GM23248 (cell line): ENCODE measurements around the gene TANGO6. TPM values are rescaled to one million over a fixed set of nuclear protein-coding genes. Genes with fewer than 3 reads are reported as not detected.

Experiments
- DNase-seq: peaks from one replicate; pipeline ENCODE4 v3.0.0-alpha.2; 2015
- H2AFZ ChIP-seq: fragments of 200-600 bp; sonication (generic); 2 replicates; pipeline ENCODE4 v1.6.1; 2016; ENCODE audit warnings: antibody characterized with exemption
- H3F3A ChIP-seq: fragments of 200-600 bp; sonication (generic); 2 replicates; pipeline ENCODE4 v1.6.1; 2016; ENCODE audit warnings: mild to moderate bottlenecking, antibody characterized with exemption, mixed run types; ENCODE audit not compliant: insufficient read depth
- H3K27ac ChIP-seq: fragments of 200-600 bp; sonication (generic); 2 replicates; pipeline ENCODE4 v1.5.1; 2016; ENCODE audit warnings: mild to moderate bottlenecking
- H3K27me3 ChIP-seq: fragments of 200-600 bp; sonication (generic); replicated peaks from 2 replicates; pipeline ENCODE4 v1.6.1; 2016; ENCODE audit warnings: mild to moderate bottlenecking; ENCODE audit not compliant: insufficient read depth
- H3K36me3 ChIP-seq: fragments of 200-600 bp; sonication (generic); 2 replicates; pipeline ENCODE4 v1.6.1; 2016; ENCODE audit warnings: low read depth, mild to moderate bottlenecking
- H3K4me1 ChIP-seq: fragments of 200-600 bp; sonication (generic); 2 replicates; pipeline ENCODE4 v1.6.1; 2016; ENCODE audit warnings: mild to moderate bottlenecking; ENCODE audit not compliant: insufficient read depth
- H3K4me2 ChIP-seq: fragments of 200-600 bp; sonication (generic); one replicate; pipeline ENCODE4 v1.6.1; 2016; ENCODE audit warnings: mild to moderate bottlenecking; ENCODE audit not compliant: unreplicated experiment
- H3K4me3 ChIP-seq: fragments of 200-600 bp; sonication (generic); 2 replicates; pipeline ENCODE4 v1.5.1; 2016; ENCODE audit warnings: mild to moderate bottlenecking
- H3K79me2 ChIP-seq: fragments of 200-600 bp; sonication (generic); 2 replicates; pipeline ENCODE4 v1.6.1; 2016; ENCODE audit warnings: mild to moderate bottlenecking; ENCODE audit not compliant: insufficient read depth
- H3K9ac ChIP-seq: fragments of 200-600 bp; sonication (generic); 2 replicates; pipeline ENCODE4 v1.6.1; 2016; ENCODE audit warnings: mild to moderate bottlenecking
- H3K9me2 ChIP-seq: fragments of 200-600 bp; sonication (generic); 2 replicates; pipeline ENCODE4 v1.6.1; 2016; ENCODE audit warnings: mixed run types, mild to moderate bottlenecking, moderate library complexity; ENCODE audit not compliant: insufficient read depth
- H3K9me3 ChIP-seq: fragments of 200-600 bp; sonication (generic); one replicate; pipeline ENCODE4 v1.6.1; 2017; ENCODE audit warnings: low read depth
- H4K20me1 ChIP-seq: fragments of 200-600 bp; sonication (generic); 2 replicates; pipeline ENCODE4 v1.6.0; 2016; ENCODE audit not compliant: insufficient read depth
- EZH2 ChIP-seq: fragments of 200-600 bp; sonication (generic); IDR thresholded peaks from 2 replicates; pipeline ENCODE4 v1.6.1; 2018; ENCODE audit warnings: antibody characterized with exemption, mild to moderate bottlenecking; ENCODE audit not compliant: insufficient read depth, poor library complexity, severe bottlenecking
- EZH2phosphoT487 ChIP-seq: fragments of 200-600 bp; sonication (generic); IDR thresholded peaks from 2 replicates; pipeline ENCODE4 v1.6.1; 2018; ENCODE audit warnings: antibody characterized with exemption, moderate library complexity, mild to moderate bottlenecking, low read depth; ENCODE audit not compliant: insufficient read depth
- WGBS, 2 experiments: methylation state at CpG; one replicate each; pipeline ENCODE4 v1.1.6; 2015 to 2017; ENCODE audit warnings: low lambda C conversion rate in 2 of 2, low coverage in 1 of 2; ENCODE audit errors: missing lambda C conversion rate in 2 of 2; 5-methylcytosine and 5-hydroxymethylcytosine counted together
- in situ Hi-C: fragments of 300-500 bp; cut with MboI; formaldehyde crosslinking; loops from 2 replicates; pipeline ENCODE4 v1.15.0; 2020
- polyA plus RNA-seq: library from polyadenylated mRNA; unstranded; fragments of >200 nt; fragmentation: Nextera tagmentation; extraction: Ambion mirVana; gene quantifications from 2 replicates; pipeline ENCODE4 v1.2.1, GENCODE V29; 2016
- total RNA-seq: library from RNA; depleted of rRNA; stranded (reverse); fragments of >200 nt; shearing (Covaris generic); gene quantifications from 2 replicates; pipeline ENCODE4 v1.2.3, GENCODE V29; 2014

The TANGO6 gene
- total and polyA plus RNA-seq, 2 experiments from 2014 or later, result 7.8 to 12.8 TPM

GRCh38 chr16:69110406-69110805, 267.1 kb downstream of the TANGO6 start:
- Histone ChIP-seq H3F3A (no peaks in the 10 kb centered on the region), H3K27ac (no peak overlapping the region), H3K27me3 (no peaks in the 10 kb centered on the region), H4K20me1 (no peaks in the 10 kb centered on the region), H2AFZ (no peak overlapping the region), H3K9ac (no peak overlapping the region), H3K4me1 (peaks cover 7% of the 10 kb centered on the region; the same call in 1 of the 2 replicates), H3K4me2 (no peak overlapping the region), H3K36me3 (no peaks in the 10 kb centered on the region), H3K9me3 (no peaks in the 10 kb centered on the region), H3K9me2 (no peaks in the 10 kb centered on the region), H3K4me3 (no peak overlapping the region), H3K79me2 (no peaks in the 10 kb centered on the region)
- no peak for DNase-seq
- in situ Hi-C loops, result loop anchor here (10.0 to 25.0 kb wide), 2 partner anchors 398 to 586 kb away; no protein-coding TSS in a partner anchor
- no peak for TF ChIP-seq EZH2
- no peak for TF ChIP-seq EZH2phosphoT487
- 93 to 98% methylated on average over 7 of the region's 7 CpGs for WGBS, 2 experiments

- Histone ChIP-seq H3K9me3 (no peaks in the 10 kb centered on the region), H3K4me1 (peaks cover 7% of the 10 kb centered on the region; the same call in 1 of the 2 replicates), H3K4me3 (no peak overlapping the region), H3K27me3 (no peaks in the 10 kb centered on the region), H3K4me2 (no peak overlapping the region), H3K9me2 (no peaks in the 10 kb centered on the region), H3K27ac (no peak overlapping the region), H3K79me2 (no peaks in the 10 kb centered on the region), H2AFZ (no peak overlapping the region), H3K36me3 (no peaks in the 10 kb centered on the region), H3K9ac (no peak overlapping the region), H4K20me1 (no peaks in the 10 kb centered on the region), H3F3A (no peaks in the 10 kb centered on the region)
- in situ Hi-C loops, result loop anchor here (10.0 to 25.0 kb wide), 2 partner anchors 399 to 587 kb away; no protein-coding TSS in a partner anchor
- TF ChIP-seq EZH2, result no peak
- TF ChIP-seq EZH2phosphoT487, result no peak
- 81 to 86% methylated on average over 6 of the region's 6 CpGs for WGBS, 2 experiments
- DNase-seq, result no peak
Observed at GRCh38 chr16:69111216-69111875, 268.0 kb downstream of the TANGO6 start.

GRCh38 chr16:69111876-69112230, 268.5 kb downstream of the TANGO6 start:
- Histone ChIP-seq H3K9me3 (no peaks in the 10 kb centered on the region), H3K27ac (no peak overlapping the region), H3K4me3 (no peak overlapping the region), H3K79me2 (no peaks in the 10 kb centered on the region), H4K20me1 (no peaks in the 10 kb centered on the region), H3K27me3 (no peaks in the 10 kb centered on the region), H2AFZ (no peak overlapping the region), H3K9ac (no peak overlapping the region), H3K4me1 (peaks cover 3% of the 10 kb centered on the region; the same call in 1 of the 2 replicates), H3K9me2 (no peaks in the 10 kb centered on the region), H3K36me3 (no peaks in the 10 kb centered on the region), H3F3A (no peaks in the 10 kb centered on the region), H3K4me2 (no peak overlapping the region)
- in situ Hi-C loops, result loop anchor here (10.0 to 25.0 kb wide), 2 partner anchors 400 to 587 kb away; no protein-coding TSS in a partner anchor
- no peak for DNase-seq
- TF ChIP-seq EZH2phosphoT487 (no peak), EZH2 (no peak)
- 93 to 94% methylated on average over 5 of the region's 5 CpGs for WGBS, 2 experiments

GRCh38 chr16:69112285-69113129, 269.2 kb downstream of the TANGO6 start:
- H3K9ac ChIP-seq, result no peak overlapping the region
- H3K9me2 ChIP-seq, result no peaks in the 10 kb centered on the region
- WGBS, 2 experiments, result 62 to 64% methylated on average over 6 of the region's 6 CpGs
- DNase-seq, result peak; percentile 59
- H4K20me1 ChIP-seq, result no peaks in the 10 kb centered on the region
- no peaks in the 10 kb centered on the region for H3K4me1 ChIP-seq
- no peak overlapping the region for H3K4me3 ChIP-seq
- H3K9me3 ChIP-seq, result no peaks in the 10 kb centered on the region
- no peak overlapping the region for H3K4me2 ChIP-seq
- TF ChIP-seq EZH2, result no peak
- no peak for TF ChIP-seq EZH2phosphoT487
- in situ Hi-C loops, result loop anchor here (10.0 to 25.0 kb wide), 2 partner anchors 400 to 588 kb away; no protein-coding TSS in a partner anchor
- H3K27ac ChIP-seq, result no peak overlapping the region
- H2AFZ ChIP-seq, result no peak overlapping the region
- no peaks in the 10 kb centered on the region for H3K36me3 ChIP-seq
- H3K27me3 ChIP-seq, result no peaks in the 10 kb centered on the region
- H3F3A ChIP-seq, result no peaks in the 10 kb centered on the region
- no peaks in the 10 kb centered on the region for H3K79me2 ChIP-seq
